NCI-H1048 (cell line): ENCODE results near the gene TSHR.
"Not testable (repeated sequence)": the region's sequence is repeated elsewhere in the genome, so short reads cannot be mapped to it uniquely, and the experiment has no call there.

Experiments
- DNase-seq: peaks from one replicate; lab custom pipeline; 2025; lab: John Stamatoyannopoulos, UW

TSHR gene

GRCh38 chr14:80951491-80951890, 3.9 kb upstream of the TSHR start:
- DNase-seq, result no peak

DNA sequence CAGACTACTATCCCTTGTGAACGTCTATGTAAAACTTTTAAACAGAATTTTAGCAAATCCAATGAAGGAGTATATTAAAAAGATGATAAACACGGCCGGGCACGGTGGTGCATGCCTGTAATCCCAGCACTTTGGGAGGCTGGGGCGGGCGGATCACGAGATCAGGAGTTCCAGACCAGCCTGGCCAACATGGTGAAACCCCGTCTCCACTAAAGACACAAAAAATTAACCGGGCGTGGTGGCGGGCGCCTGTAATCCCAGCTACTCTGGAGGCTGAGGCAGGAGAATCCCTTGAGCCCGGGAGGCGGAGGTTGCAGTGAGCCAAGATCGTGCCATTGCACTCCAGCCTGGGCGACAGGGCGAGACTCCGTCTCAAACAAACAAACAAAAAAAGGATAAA, 2.2 kb upstream of the TSHR start:
- DNase-seq, result not testable (repeated sequence)

DNA sequence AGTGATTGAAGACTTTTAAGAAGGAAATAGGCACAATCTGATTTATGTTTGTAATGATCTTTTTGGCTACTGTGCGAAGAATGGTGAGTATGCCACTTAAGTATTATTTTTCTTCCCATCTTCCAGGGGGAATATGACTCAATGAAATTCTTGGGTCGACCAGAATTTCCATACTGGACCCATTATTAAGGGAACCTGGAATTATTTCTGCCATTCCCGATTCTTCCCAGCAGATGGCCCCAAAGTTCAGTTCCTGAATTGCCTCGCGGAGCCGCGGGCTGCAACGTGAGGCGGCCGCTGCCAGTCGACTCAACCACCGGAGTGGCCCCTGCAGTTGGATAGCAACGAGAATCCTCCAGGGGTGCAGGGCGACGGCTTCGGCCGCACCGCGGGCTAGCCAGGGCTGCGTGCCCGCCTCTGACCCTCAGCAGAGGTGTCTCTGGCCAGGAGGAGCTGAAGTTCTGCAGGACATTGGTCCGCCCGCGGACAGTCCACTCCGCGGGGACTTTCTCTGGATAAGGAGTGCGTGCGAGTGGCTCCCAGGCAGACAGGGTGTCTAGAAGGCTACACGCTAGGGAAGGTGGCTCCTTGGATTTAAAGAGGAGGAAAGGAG, 628 bp upstream of the TSHR start:
- DNase-seq, result peak; percentile 55

DNA sequence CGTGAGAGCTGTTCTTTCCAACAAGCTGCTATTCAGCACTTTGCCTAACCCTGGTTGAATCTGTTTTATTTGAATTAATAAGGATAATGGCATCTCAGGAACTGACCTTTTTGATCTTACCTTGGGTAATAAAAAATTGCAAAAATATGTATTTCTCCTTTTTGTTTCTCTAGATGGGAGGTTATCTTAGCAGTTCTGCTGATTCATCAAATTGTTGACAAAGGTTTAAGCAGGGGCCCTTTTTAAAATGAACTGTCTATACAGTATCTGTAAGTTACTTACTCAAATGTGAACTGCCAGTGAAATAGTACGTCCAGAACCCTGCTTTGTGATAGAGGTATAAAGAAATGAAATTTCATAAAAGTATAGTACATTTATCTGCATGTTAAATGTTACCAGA, 681 bp downstream of the TSHR start:
- no peak for DNase-seq

DNA sequence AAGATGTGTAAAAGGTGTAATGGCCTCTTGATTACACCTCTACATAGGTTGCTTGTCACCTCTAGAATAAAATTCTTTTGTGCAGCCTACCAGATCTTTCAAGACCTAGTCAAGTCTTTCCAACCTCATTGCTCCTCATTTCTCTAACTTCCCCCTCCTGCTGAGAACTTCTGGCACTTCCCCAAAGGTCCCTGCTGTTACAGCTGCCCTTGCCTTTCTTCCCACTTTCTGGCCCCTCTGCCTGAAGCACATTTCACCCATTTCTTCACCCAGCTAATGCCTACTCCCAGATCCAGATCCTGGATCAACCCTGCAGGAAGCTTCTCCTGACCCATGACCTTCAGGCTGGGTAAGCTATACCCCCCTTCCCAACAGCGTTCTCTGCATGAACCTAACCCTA, 1.5 kb downstream of the TSHR start:
- no peak for DNase-seq

GRCh38 chr14:80957613-80958012, 2.2 kb downstream of the TSHR start:
- no peak for DNase-seq

- DNase-seq, result no peak
Measured at GRCh38 chr14:80958226-80958625, 2.8 kb downstream of the TSHR start.

DNA sequence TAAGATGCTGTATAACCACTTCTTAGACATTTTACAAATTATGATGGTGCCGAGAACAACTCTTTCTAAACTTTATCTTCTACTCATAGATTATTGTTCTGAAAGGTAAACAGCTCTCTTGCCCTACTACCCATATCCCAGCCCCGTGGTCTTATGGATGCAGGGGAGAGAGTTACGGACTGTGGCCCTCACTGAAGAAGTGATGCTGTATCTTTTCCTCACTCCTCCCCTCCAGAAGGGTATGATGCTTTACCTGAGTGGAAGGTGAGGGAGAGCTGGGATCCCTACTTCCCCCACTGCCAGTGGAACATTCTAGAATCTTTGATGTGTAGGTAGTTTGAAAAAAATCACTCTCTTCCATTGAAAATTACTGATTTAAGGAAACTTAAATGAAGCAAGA, 3.5 kb downstream of the TSHR start:
- no peak for DNase-seq

DNA sequence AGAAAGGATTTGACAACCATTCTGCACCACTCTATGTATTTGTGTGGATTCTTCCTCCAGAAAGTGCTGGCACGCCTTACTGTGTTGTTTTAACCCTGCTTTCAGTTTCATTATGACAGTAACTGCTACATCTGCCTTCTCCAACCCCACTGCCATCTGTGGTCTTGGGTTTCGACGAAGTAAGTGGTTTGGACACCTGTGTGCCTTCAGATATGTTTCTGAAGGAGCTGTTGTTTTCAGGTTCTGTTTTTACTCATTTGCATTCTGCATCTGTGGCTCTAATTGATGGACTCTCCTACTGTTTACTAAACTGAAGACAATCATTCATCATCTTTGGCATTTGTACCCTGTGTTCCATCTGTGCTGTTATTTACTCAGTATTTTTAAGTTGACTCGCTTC, 4.1 kb downstream of the TSHR start:
- DNase-seq, result no peak

DNA sequence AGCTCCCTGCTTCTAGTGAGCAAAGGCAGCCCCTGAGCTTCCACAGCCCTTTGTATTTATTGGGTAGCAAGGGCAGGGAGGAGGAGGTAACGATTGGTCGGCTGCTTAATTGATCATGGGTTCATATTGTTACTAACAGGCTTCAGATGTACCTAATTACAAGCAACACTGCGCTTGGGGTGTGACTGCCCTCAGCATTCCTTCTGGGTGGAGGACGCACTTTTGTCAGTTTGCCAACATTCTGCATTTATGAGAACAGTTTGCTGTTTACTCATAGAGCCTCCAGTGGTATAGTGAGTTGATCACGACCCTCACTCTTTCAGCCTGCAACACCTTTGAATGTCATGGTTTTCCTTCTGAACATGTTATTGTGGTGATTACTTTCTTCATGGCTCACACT, 9.6 kb downstream of the TSHR start:
- no peak for DNase-seq

DNA sequence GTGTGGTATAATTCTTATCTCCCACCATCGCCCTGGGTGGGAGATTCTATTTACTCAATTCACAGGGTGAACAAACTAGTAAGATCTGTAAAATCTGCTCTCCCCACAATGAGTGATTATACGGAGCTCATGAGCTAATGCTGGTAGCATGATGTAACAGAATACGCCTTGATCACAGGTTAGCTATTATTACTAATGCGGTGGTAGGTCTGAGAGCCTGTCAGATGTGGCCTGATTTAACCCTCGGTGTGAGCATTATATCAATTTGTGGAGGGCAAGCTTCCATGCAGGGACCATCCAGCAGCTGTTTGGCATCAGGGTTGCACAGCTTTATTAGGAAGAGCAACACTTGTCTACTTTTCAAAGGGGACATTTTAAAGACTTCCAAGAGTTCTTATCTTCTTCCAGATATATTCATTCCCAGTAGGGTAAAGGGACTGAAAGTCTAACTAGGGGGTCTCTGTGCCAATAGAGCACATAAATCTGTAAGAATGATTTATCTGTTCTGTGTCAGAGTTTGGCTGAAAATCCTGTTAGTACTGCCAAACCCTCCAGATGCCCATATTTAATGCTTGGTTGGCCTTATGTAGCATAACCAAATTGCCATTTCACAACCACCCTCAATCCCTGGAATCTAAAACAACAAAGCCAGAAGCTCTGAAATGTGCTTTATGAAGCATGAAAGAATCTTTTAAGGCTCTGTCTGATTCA, 18.7 kb downstream of the TSHR start:
- no peak for DNase-seq

DNA sequence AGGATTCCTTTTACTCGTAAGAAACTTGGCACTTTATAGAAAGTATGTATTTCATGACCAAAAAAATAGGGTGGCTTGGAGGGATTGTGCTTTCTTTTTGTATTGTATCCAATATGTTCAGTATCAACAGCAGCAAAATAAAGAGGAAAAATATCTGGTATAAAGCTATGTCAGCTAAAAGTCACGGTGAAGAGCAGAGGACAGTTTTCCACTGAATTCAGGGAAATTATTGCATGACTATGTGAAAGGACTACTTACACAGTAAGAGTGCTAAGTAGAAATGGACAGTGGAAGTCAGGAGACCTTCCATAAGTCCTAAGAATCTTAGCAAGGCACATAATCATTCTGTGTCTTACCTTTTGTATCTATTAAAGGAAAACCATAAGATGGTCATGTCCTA, 19.3 kb downstream of the TSHR start:
- no peak for DNase-seq

- no peak for DNase-seq
Measured at GRCh38 chr14:80977221-80977620, 21.8 kb downstream of the TSHR start.

DNA sequence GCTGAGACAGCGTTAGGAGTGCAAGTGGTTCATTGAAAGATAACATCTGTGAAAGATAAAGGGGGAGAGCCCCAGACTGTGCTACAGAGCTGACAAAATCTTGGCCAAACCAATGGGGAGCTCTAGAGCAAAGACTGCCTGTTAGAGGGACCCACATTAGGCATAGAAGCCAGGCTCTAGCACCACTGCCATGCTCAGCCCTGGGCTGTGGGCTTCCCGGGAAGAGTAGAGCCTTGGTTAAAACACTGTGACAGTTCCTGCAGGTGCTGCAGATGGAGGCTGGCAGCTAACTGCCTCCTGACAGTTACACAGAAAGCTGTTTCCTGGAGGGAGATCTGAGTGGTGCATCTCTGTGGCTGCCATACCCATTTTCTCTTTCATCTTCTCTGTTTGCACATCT, 23.0 kb downstream of the TSHR start:
- DNase-seq, result no peak

- DNase-seq, result no peak
Measured at GRCh38 chr14:80979951-80980350, 24.5 kb downstream of the TSHR start.

DNA sequence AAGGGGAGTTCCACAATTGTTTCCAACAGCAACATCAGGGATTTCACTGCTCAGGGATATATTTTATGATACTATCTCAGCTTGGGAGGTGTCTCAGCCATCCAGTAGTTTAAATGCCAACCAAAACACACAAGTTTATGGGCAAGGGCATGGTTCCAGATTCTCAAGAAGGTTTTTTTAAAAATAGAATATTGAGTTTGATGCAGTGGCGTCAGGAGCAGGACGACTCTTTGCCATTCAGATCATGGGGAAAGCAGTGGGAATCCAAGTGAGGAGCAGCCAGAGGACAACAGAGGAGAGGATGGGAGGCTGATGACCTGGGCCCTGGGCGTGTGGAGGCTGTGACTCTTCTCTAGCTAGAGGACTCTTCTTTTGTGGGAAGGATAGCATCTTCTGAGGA, 25.7 kb downstream of the TSHR start:
- DNase-seq, result no peak

DNA sequence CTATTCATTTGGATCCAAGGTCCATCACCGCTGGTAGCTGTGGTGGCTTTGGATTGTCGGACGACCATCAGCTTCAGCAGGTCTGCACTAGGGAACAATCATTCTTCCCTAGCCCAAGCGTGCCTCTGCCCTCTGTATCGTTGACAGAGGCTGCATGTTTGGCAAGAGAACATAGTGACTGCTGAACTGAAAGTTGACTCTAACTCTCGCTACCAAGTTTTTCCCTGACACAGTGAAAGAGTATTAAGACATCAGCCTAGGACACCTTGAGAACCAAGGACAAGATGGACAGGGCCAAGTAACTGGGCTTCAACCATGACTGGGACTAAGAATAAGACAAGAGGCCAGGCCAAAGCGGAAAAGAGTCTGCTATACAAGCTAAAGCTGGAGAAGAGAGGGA, 26.3 kb downstream of the TSHR start:
- DNase-seq, result no peak

GRCh38 chr14:80982711-80983110, 27.3 kb downstream of the TSHR start:
- no peak for DNase-seq

- DNase-seq, result peak; percentile 8
Measured at GRCh38 chr14:80987235-80988032, 32.0 kb downstream of the TSHR start.

DNA sequence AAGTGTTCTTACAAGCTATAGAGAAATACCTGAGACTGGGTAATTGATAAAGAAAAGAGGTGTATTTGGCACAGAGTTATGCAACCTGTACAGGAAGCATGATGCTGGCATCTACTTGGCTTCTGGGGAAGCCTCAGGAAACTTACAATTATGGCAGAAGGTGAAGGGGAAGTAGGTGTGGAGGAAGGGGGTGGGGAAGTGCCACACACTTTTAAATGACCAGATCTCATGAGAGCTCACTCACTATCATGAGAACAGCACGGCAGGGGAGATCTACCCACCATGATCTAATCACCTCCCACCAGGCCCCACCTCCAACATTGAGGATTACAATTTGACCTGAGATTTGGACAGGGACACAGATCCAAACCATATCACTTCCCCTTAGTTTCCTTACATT, 32.8 kb downstream of the TSHR start:
- no peak for DNase-seq

GRCh38 chr14:80988735-80989429, 33.5 kb downstream of the TSHR start:
- no peak for DNase-seq

GRCh38 chr14:80992580-80992979, 37.2 kb downstream of the TSHR start:
- no peak for DNase-seq
